ENCODE results near the gene SLC39A9.

The SLC39A9 gene

DNA sequence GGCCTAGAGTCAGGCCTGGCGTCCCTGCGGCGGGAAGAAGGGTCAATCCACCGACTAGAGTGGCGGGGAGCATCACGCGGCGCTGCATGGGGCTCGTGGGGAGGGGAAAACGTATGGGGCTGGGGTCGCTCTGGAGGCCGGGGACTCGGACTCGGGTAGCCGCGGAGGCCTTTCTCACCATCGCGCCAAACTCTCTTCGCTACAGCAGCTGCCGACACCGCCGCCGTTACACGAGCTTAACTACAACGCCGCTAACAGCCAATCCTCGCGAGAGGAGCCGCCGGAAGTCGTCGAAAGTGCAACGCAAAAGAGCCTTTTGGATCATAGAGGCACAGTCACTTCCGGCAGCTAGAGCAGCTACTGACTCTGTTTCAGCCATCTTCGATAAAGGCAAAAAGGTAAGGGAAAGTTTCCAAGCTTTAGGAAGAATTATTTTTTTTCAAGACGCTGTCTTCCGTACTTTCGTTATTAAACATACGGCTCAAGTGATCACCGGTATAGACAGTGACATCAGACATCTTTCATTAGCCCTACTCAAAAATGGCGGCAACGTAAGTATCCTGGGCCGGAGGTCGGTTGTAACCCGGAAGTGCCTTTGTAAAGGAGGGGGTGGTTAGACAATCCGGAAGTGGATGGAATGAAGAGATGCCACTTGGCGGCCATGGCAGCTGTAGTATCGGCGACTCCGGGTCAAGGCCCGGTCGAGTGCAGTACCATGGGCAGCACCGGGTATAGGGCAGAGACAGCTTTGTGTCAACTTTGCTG lies at the start of gene SLC39A9, which contains the start of gene ERH:
SLC39A9 (plus strand) TSS at position 640 of the 765 bp plus-strand sequence. CDS start 678 bp downstream, outside the sequence.
ERH (minus strand) TSS at position 247 of the 765 bp plus-strand sequence; CDS start at position 181, 66 bp downstream.
- DNase-seq (ENCODE audit: low read depth, low spot score) = peak; percentile 89

DNA sequence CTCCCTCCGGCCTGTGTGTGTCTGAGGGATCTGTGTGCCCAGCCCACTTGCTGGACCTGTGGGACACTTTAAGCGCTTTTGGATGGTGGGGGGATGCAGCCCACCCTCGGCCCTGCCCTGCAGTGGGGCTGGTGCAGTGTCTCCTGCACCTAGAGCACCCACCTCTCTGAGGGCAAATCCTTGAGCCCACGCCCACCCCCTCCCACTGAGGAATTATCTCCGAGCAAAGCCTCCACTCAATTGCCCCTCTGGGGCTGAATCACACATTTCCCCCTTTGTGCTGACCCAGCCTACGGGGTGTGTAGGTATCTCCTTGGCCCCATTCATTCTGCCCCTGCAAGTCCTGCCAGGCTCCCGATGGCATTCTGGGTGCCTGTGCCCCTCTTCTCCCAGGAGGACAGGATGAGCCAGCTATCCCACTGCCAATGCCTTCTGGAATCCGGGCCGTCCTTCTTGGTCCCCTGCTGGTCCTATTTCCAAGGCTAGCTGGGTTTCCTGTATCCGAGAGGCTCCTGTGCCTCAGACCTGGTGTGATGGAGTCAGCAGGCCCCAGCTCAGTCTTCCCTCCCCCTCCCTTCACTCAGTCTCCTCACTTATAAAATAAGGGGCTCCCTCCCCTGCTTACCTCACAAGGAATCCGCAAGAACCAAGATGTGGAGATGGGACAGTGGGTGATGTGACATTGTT lies 49.3 kb upstream of the SLC39A9 start:
- DNase-seq (ENCODE audit: low read depth, low spot score) = no peak

- no peak for DNase-seq (ENCODE audit: low read depth, low spot score)
These were observed 47.6 kb upstream of the SLC39A9 start for GRCh38 chr14:69350892-69351291.

GRCh38 chr14:69351385-69351784 lies 47.1 kb upstream of the SLC39A9 start:
- no peak for DNase-seq (ENCODE audit: low read depth, low spot score)

GRCh38 chr14:69351911-69352310 lies 46.6 kb upstream of the SLC39A9 start:
- no peak for DNase-seq (ENCODE audit: low read depth, low spot score)

DNA sequence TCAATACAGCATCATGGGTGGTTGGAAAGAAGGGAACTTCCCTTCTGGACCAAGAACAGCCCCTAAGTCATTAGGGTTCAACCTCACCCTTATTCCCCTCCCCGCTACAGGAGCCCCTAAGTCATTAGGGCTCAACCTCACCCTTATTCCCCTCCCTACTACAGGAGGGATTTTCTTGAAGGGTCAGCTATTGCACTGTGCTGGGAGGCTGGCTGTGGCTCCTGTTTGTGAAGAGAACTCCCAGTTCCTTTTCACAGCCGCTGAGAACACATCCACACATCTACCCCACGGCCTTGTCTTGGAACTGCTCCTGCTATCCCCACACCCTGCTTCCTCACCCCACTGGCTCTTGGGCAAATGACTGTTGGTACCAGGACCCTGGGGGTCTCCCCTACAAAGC lies 45.3 kb upstream of the SLC39A9 start:
- no peak for DNase-seq (ENCODE audit: low read depth, low spot score)

GRCh38 chr14:69354383-69355153 lies 43.9 kb upstream of the SLC39A9 start:
- peak; percentile 21 for DNase-seq (ENCODE audit: low read depth, low spot score)

DNA sequence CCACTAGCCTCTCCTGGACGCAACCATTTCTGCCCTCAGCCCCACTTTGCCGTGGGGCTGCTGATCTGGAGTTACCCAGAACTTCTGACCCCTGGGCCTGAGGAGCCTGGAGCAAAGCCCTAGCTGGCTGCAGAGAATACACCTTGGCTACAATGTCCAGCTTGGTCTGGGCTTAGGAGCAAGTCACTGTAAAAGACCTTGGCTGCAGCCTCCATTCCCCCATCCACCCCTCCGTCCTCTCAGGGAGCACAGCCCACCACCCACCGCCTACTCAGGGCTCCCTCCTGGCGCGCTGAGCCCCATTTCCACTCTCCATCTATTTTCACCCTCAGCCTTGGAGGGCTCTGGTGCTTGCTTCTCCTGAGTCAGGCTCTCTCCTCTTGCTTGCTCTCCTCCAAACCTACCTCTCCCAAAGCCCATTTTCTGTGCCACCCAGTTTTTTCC lies 43.3 kb upstream of the SLC39A9 start:
- no peak for DNase-seq (ENCODE audit: low read depth, low spot score)

GRCh38 chr14:69355607-69356281 lies 42.7 kb upstream of the SLC39A9 start:
- DNase-seq (ENCODE audit: low read depth, low spot score) = no peak

DNA sequence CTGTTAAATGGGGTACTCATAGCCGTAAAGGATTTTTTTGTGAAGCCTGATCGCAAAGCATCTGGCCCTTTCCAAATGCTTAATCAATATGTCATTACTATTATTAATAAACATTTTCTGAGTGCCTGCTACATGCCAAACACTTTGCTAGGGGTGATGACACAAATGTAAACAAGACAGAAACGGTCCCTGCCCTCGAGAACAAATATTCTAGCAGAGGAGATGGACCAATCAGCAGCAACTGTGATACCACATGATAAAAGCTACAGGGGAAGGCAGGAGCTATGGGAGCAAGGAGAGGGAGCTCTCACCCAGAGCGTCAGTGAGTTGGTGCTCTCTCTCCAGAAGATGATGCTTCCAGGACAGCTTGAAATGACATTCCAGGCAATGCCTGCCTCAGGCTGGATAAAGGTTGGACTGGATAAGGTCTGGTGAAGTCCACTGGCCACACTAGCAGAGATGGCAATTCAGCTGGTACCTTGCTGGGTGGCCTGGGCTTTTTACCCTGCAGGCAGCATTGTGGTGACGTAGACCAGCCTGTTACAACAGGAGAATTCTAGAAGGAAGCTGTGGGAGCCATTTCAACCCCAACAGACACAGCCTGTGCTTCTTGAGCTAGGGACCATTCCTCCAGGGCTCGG lies 41.5 kb upstream of the SLC39A9 start:
- DNase-seq (ENCODE audit: low read depth, low spot score) = no peak

GRCh38 chr14:69357544-69358200 lies 40.8 kb upstream of the SLC39A9 start:
- no peak for DNase-seq (ENCODE audit: low read depth, low spot score)

DNA sequence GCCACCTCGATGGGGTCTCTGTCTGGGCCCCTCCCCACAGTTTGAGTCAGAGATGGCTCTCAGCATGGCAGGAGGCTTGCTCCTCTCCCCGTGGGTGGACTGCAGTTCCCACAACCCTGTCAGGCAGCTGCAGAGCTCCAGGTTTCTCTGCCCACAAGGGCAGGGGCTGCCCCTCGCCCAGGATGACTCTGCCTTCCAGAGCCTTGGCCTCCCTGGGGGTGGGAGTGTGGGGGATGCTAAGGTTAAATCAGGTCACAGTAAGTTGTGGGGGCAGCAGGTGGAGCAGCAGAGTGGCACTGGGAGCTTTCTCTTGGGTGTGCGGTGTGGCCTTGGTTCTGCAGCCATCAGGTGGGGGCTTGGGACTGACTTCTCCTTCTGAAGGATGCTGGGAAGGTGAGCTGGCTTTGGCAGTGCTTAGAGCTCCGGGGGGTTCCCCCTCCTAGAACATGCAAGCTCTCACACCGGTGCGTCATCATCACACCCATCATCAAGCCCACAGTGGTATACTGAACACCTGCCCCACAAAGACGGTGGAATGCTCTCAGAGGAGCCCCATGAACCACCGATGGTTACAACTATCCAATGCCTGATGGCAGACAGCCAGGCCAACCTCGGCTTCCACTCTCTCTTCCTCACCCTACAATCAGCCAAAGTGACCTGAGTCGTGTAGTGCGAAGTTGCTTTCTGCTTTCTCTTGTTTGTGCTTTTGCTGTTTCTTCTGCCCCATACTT lies 40.1 kb upstream of the SLC39A9 start:
- DNase-seq (ENCODE audit: low read depth, low spot score) = no peak

- DNase-seq (ENCODE audit: low read depth, low spot score) = no peak
These were observed 39.5 kb upstream of the SLC39A9 start for GRCh38 chr14:69358966-69359365.

GRCh38 chr14:69360438-69361108 lies 37.9 kb upstream of the SLC39A9 start:
- no peak for DNase-seq (ENCODE audit: low read depth, low spot score)

GRCh38 chr14:69363055-69363454 lies 35.4 kb upstream of the SLC39A9 start:
- DNase-seq (ENCODE audit: low read depth, low spot score) = no peak

GRCh38 chr14:69363964-69364363 lies 34.5 kb upstream of the SLC39A9 start:
- no peak for DNase-seq (ENCODE audit: low read depth, low spot score)

GRCh38 chr14:69364378-69364777 lies 34.1 kb upstream of the SLC39A9 start:
- no peak for DNase-seq (ENCODE audit: low read depth, low spot score)

GRCh38 chr14:69366069-69366468 lies 32.4 kb upstream of the SLC39A9 start:
- DNase-seq (ENCODE audit: low read depth, low spot score) = no peak

DNA sequence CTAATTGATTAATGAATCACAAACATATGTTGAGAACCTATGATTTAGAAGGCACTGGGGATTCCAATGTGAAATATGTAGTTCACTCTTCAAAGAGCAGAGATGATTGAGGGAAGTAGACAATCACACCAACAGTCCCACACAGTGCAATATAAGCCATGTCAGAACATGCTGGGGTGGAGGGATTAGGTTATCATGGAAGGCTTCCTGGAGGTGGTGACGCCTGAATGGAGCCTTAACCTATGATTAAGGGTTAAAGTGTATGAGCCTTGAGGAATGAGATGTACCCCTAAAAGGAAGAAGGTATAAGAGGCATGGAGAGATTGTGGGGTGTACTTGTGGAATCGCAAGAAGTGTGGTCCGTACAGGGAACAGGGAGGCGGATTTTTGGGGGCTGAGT lies 31.7 kb upstream of the SLC39A9 start:
- no peak for DNase-seq (ENCODE audit: low read depth, low spot score)

Measured in activated CD4-positive, CD25-positive, alpha-beta regulatory T cell treated with anti-CD3 and anti-CD28 coated beads, Interleukin-2, amount 50 U/mL, for 16 hours (primary cell).